HepG2 (cell line): ENCODE results near the gene GNAT2. TPM values are rescaled to one million over a fixed set of nuclear protein-coding genes. Genes with fewer than 3 reads are reported as not detected.

ENCODE experiments used
- GATAD2A ChIP-seq: IDR thresholded peaks from 2 replicates; pipeline ENCODE4 v1.6.1; 2016
- MTF2 ChIP-seq: sonication (generic); formaldehyde crosslinking; IDR thresholded peaks from 2 replicates; pipeline ENCODE4 v1.5.0; 2020; ENCODE audit warnings: missing genetic modification reagents, borderline replicate concordance
- MYNN ChIP-seq: sonication (generic); formaldehyde crosslinking; IDR thresholded peaks from 2 replicates; pipeline ENCODE4 v1.4.0; 2020; ENCODE audit warnings: mild to moderate bottlenecking, low read depth, missing genetic modification reagents
- NFATC3 ChIP-seq: sonication (generic); formaldehyde crosslinking; IDR thresholded peaks from 2 replicates; pipeline ENCODE4 v1.5.1; 2020; ENCODE audit warnings: mild to moderate bottlenecking, missing genetic modification reagents
- NFYC ChIP-seq: IDR thresholded peaks from 2 replicates; pipeline ENCODE4 v1.6.1; 2016; ENCODE audit warnings: missing genetic modification reagents, missing compliant biosample characterization
- RERE ChIP-seq: IDR thresholded peaks from 2 replicates; pipeline ENCODE4 v1.6.1; 2016; ENCODE audit warnings: low read depth, missing genetic modification reagents, missing compliant biosample characterization
- SALL2 ChIP-seq: sonication (generic); formaldehyde crosslinking; IDR thresholded peaks from 2 replicates; pipeline ENCODE4 v1.8.1; 2023; ENCODE audit warnings: mild to moderate bottlenecking, missing genetic modification reagents, inconsistent platforms
- SP5 ChIP-seq: IDR thresholded peaks from 2 replicates; pipeline ENCODE4 v1.6.1; 2016; ENCODE audit warnings: low read depth, borderline replicate concordance
- TFDP2 ChIP-seq: sonication (generic); formaldehyde crosslinking; IDR thresholded peaks from 2 replicates; pipeline ENCODE4 v1.4.0; 2020; ENCODE audit warnings: missing genetic modification reagents
- ZBTB20 ChIP-seq: sonication (generic); formaldehyde crosslinking; IDR thresholded peaks from 2 replicates; pipeline ENCODE4 v1.8.1; 2023; ENCODE audit warnings: missing genetic modification reagents, low read depth, mild to moderate bottlenecking, borderline replicate concordance
- ZIK1 ChIP-seq: sonication (generic); formaldehyde crosslinking; IDR thresholded peaks from 2 replicates; pipeline ENCODE4 v1.5.0; 2020; ENCODE audit warnings: mild to moderate bottlenecking, low read depth, missing genetic modification reagents, borderline replicate concordance
- ZNF678 ChIP-seq: sonication (generic); formaldehyde crosslinking; IDR thresholded peaks from 2 replicates; pipeline ENCODE4 v1.4.0; 2020; ENCODE audit warnings: mild to moderate bottlenecking, missing genetic modification reagents
- ZNF75D ChIP-seq: sonication (generic); formaldehyde crosslinking; IDR thresholded peaks from 2 replicates; pipeline ENCODE4 v1.8.1; 2023; ENCODE audit warnings: missing genetic modification reagents, mild to moderate bottlenecking, borderline replicate concordance
- ZNF788 ChIP-seq: sonication (generic); formaldehyde crosslinking; IDR thresholded peaks from 2 replicates; pipeline ENCODE4 v1.5.0; 2020; ENCODE audit warnings: mild to moderate bottlenecking, missing genetic modification reagents, borderline replicate concordance
- polyA plus RNA-seq, 8 experiments: library from polyadenylated mRNA; depleted of rRNA in 3 of 8; stranded (reverse) in 7 of 8; unstranded in 1 of 8; fragments of >200 nt; fragmentation: Illumina TruSeq in 4 of 8; extraction: Trizol in 4 of 8; gene quantifications; 2 replicates each; pipeline versions ENCODE4 v1.2.1 to v1.2.3, GENCODE V29; 2011 to 2016; ENCODE audit warnings: low read depth in 4 of 8, missing spikeins in 1 of 8, mixed read lengths in 1 of 8; ENCODE audit not compliant: insufficient read depth in 1 of 8
- total RNA-seq, 5 experiments: library from RNA; depleted of rRNA; stranded (reverse); fragments of >200 nt; fragmentation: Illumina TruSeq; extraction: Trizol; gene quantifications; 2 replicates each; pipeline ENCODE4 v1.2.3, GENCODE V29; 2016; ENCODE audit warnings: low read depth in 1 of 5
- TF ChIP-seq, protein P1 (sequence below): sonication (generic); formaldehyde crosslinking; IDR thresholded peaks from 2 replicates; pipeline ENCODE4 v1.5.0; 2020; ENCODE audit warnings: mild to moderate bottlenecking, missing genetic modification reagents
- TF ChIP-seq, protein P2 (sequence below): sonication (generic); formaldehyde crosslinking; IDR thresholded peaks from 2 replicates; pipeline ENCODE4 v1.4.0; 2020; ENCODE audit warnings: mild to moderate bottlenecking, low read depth, missing genetic modification reagents
- TF ChIP-seq, protein P3 (sequence below): sonication (generic); formaldehyde crosslinking; IDR thresholded peaks from 2 replicates; pipeline ENCODE4 v1.4.0; 2020; ENCODE audit warnings: mild to moderate bottlenecking, missing genetic modification reagents

The GNAT2 gene
- total and polyA plus RNA-seq, 2 of the 13 experiments (the other 11 are each of a cell fraction or from before 2014, with no cell fraction given) = 0.08 to 0.20 TPM

- 0 out of 2 replicates have a peak, but pooled peaks have one; percentile 17 for TF ChIP-seq RERE (CRISPR knock-in tag)
- TF ChIP-seq SP5 = peak; percentile 28; the same call in 1 of the 2 replicates
- TF ChIP-seq, protein P1, sequence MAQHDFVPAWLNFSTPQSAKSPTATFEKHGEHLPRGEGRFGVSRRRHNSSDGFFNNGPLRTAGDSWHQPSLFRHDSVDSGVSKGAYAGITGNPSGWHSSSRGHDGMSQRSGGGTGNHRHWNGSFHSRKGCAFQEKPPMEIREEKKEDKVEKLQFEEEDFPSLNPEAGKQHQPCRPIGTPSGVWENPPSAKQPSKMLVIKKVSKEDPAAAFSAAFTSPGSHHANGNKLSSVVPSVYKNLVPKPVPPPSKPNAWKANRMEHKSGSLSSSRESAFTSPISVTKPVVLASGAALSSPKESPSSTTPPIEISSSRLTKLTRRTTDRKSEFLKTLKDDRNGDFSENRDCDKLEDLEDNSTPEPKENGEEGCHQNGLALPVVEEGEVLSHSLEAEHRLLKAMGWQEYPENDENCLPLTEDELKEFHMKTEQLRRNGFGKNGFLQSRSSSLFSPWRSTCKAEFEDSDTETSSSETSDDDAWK (CRISPR knock-in tag) = no peak
- TF ChIP-seq ZNF788 (CRISPR knock-in tag) = 0 out of 2 replicates have a peak, but pooled peaks have one; percentile 25
- no peak for TF ChIP-seq NFATC3
- no peak for TF ChIP-seq NFYC
- TF ChIP-seq, protein P2, sequence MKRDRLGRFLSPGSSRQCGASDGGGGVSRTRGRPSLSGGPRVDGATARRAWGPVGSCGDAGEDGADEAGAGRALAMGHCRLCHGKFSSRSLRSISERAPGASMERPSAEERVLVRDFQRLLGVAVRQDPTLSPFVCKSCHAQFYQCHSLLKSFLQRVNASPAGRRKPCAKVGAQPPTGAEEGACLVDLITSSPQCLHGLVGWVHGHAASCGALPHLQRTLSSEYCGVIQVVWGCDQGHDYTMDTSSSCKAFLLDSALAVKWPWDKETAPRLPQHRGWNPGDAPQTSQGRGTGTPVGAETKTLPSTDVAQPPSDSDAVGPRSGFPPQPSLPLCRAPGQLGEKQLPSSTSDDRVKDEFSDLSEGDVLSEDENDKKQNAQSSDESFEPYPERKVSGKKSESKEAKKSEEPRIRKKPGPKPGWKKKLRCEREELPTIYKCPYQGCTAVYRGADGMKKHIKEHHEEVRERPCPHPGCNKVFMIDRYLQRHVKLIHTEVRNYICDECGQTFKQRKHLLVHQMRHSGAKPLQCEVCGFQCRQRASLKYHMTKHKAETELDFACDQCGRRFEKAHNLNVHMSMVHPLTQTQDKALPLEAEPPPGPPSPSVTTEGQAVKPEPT (CRISPR knock-in tag) = no peak
- no peak for TF ChIP-seq MTF2 (CRISPR knock-in tag)
- peak; percentile 66 for TF ChIP-seq GATAD2A (CRISPR knock-in tag)
- TF ChIP-seq ZNF75D = no peak
- TF ChIP-seq ZNF678 (CRISPR knock-in tag) = no peak
- TF ChIP-seq ZIK1 (CRISPR knock-in tag) = no peak
- TF ChIP-seq, protein P3, sequence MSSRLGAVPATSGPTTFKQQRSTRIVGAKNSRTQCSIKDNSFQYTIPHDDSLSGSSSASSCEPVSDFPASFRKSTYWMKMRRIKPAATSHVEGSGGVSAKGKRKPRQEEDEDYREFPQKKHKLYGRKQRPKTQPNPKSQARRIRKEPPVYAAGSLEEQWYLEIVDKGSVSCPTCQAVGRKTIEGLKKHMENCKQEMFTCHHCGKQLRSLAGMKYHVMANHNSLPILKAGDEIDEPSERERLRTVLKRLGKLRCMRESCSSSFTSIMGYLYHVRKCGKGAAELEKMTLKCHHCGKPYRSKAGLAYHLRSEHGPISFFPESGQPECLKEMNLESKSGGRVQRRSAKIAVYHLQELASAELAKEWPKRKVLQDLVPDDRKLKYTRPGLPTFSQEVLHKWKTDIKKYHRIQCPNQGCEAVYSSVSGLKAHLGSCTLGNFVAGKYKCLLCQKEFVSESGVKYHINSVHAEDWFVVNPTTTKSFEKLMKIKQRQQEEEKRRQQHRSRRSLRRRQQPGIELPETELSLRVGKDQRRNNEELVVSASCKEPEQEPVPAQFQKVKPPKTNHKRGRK (CRISPR knock-in tag) = no peak
- 0 out of 2 replicates have a peak, but pooled peaks have one; percentile 29 for TF ChIP-seq TFDP2 (CRISPR knock-in tag)
- no peak for TF ChIP-seq SALL2 (CRISPR knock-in tag)
- TF ChIP-seq MYNN (CRISPR knock-in tag) = no peak
- peak; percentile 63; the same call in 1 of the 2 replicates for TF ChIP-seq ZBTB20
Observed at GRCh38 chr1:109586055-109586454, 33.4 kb downstream of the GNAT2 start (continued).
